ENCODE data around the gene SLC38A2.

SLC38A2 gene

DNA sequence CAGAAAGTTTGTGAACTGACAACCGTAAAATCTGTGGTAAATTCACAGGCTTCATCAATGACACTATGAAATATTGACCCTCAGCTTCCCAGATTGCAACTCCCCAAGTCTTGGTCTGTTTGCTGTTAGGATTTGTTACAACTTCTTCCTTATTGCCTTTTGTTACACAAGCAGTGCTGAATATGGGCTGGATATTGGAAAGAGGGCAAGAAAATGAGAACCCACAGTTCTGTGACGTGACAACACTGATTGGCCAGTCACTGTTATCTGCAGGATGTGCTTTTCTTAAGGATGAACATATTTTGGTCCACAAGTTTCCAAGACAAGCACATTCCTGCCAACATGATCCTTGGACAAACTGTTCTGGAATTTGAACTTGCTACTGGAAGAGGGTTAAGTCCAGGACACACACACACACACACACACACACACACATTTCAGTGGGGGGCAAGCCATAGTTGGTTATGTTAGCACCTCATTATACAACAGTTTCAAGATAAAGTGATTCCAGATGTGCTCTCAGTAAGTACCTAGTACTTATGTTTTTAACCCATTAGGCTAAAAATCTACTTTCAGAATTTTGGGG, 16.6 kb upstream of the SLC38A2 start:
- Histone ChIP-seq H4K20me1 (ENCODE audit: control insufficient read depth, insufficient read depth, low read depth, low read length) (no peaks in the 10 kb centered on the region), H3K4me2 (ENCODE audit: low read length) (peak overlapping the region; percentile 72), H3K79me2 (ENCODE audit: control insufficient read depth, low read length) (no peaks in the 10 kb centered on the region; the same call in 1 of the 2 replicates), H3K9me2 (replicated peaks; ENCODE audit: control insufficient read depth, low read length) (no peaks in the 10 kb centered on the region), H3K27ac (ENCODE audit: low read depth, low read length) (peak overlapping the region; percentile 52), H3F3A (ENCODE audit: control insufficient read depth, insufficient read depth) (peaks cover 34% of the 10 kb centered on the region), H3K36me3 (ENCODE audit: control insufficient read depth, low read length) (no peaks in the 10 kb centered on the region), H3K9me3 (ENCODE audit: control insufficient read depth, insufficient read depth, low read length) (no peaks in the 10 kb centered on the region), H3K4me1 (ENCODE audit: control insufficient read depth, low read length) (peaks cover 81% of the 10 kb centered on the region), H3K4me3 (ENCODE audit: low read length) (peak overlapping the region; percentile 45), H3K27me3 (ENCODE audit: control insufficient read depth, low read length) (peaks cover 6% of the 10 kb centered on the region)
- TF ChIP-seq EZH2phosphoT487 (IDR thresholded peaks at IDR 0.05; ENCODE audit: borderline replicate concordance, low read length), result no peak
- TF ChIP-seq, protein P1, sequence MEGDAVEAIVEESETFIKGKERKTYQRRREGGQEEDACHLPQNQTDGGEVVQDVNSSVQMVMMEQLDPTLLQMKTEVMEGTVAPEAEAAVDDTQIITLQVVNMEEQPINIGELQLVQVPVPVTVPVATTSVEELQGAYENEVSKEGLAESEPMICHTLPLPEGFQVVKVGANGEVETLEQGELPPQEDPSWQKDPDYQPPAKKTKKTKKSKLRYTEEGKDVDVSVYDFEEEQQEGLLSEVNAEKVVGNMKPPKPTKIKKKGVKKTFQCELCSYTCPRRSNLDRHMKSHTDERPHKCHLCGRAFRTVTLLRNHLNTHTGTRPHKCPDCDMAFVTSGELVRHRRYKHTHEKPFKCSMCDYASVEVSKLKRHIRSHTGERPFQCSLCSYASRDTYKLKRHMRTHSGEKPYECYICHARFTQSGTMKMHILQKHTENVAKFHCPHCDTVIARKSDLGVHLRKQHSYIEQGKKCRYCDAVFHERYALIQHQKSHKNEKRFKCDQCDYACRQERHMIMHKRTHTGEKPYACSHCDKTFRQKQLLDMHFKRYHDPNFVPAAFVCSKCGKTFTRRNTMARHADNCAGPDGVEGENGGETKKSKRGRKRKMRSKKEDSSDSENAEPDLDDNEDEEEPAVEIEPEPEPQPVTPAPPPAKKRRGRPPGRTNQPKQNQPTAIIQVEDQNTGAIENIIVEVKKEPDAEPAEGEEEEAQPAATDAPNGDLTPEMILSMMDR (IDR thresholded peaks at IDR 0.05; ENCODE audit: low read depth, low read length, poor library complexity, severe bottlenecking), result no peak

DNA sequence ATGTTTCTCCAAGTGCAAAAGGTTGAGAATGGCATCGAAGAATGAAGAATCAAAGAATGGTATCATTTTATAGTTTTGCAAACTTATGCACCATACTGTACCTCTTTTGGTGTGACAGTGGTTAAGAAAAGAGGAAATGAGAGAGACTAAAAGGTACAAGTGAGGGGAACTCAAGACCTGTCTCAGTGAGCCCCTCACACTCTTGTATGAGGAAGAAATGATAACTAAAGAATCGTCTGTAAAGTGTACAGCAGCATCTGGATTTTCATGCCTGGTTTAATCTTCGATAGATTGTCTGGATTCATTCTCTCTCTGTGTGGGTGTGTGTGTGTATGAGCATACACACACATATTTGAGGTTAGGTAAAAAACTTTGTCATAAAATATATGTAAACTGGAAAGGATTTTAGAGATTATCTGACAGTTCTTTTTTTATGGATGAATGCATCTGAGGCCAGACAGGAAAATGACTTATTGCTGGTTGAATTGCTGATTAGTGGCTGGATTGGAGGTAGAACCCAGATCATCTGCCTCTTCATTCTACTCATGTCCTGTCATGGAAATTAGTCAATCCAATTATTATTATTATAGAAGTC, 16.0 kb upstream of the SLC38A2 start:
- no peak for TF ChIP-seq EZH2phosphoT487 (IDR thresholded peaks at IDR 0.05; ENCODE audit: borderline replicate concordance, low read length)
- Histone ChIP-seq H3K27me3 (ENCODE audit: control insufficient read depth, low read length) (peaks cover 10% of the 10 kb centered on the region), H4K20me1 (ENCODE audit: control insufficient read depth, insufficient read depth, low read depth, low read length) (no peaks in the 10 kb centered on the region), H3K79me2 (ENCODE audit: control insufficient read depth, low read length) (no peaks in the 10 kb centered on the region; the same call in 1 of the 2 replicates), H3K27ac (ENCODE audit: low read depth, low read length) (peak overlapping the region; percentile 52), H3K36me3 (ENCODE audit: control insufficient read depth, low read length) (no peaks in the 10 kb centered on the region), H3K4me2 (ENCODE audit: low read length) (peak overlapping the region; percentile 72), H3F3A (ENCODE audit: control insufficient read depth, insufficient read depth) (peaks cover 35% of the 10 kb centered on the region), H3K4me1 (ENCODE audit: control insufficient read depth, low read length) (peaks cover 85% of the 10 kb centered on the region), H3K4me3 (ENCODE audit: low read length) (peak overlapping the region; percentile 61), H3K9me2 (replicated peaks; ENCODE audit: control insufficient read depth, low read length) (no peaks in the 10 kb centered on the region), H3K9me3 (ENCODE audit: control insufficient read depth, insufficient read depth, low read length) (no peaks in the 10 kb centered on the region)

DNA sequence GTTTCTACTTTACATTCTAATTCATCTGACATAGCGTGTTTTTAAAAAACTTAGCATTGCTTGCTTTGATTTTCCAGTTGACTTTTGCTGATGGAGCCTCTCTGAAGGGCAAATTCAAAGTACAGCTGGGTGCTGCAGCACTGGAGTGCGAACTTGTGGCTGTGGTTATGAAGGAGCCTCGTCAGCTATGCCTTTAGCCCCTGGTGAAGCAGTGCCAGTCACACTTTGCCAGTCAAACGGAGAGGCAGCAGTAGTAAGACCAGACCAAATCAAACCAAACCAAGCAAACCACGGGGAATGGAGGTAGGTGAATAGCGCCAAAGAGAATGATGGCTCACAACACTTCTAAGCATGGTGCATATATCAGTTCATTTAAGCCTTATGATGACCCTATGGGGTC, 15.1 kb upstream of the SLC38A2 start:
- peak overlapping the region; percentile 61 for H3K4me3 ChIP-seq (ENCODE audit: low read length)
- no peaks in the 10 kb centered on the region for H3K36me3 ChIP-seq (ENCODE audit: control insufficient read depth, low read length)
- H3K9me3 ChIP-seq (ENCODE audit: control insufficient read depth, insufficient read depth, low read length), result no peaks in the 10 kb centered on the region
- TF ChIP-seq, protein P1 (IDR thresholded peaks at IDR 0.05; ENCODE audit: low read depth, low read length, poor library complexity, severe bottlenecking), result no peak
- no peak for TF ChIP-seq EZH2phosphoT487 (IDR thresholded peaks at IDR 0.05; ENCODE audit: borderline replicate concordance, low read length)
- H3F3A ChIP-seq (ENCODE audit: control insufficient read depth, insufficient read depth), result peaks cover 35% of the 10 kb centered on the region
- peak overlapping the region; percentile 72 for H3K4me2 ChIP-seq (ENCODE audit: low read length)
- H3K4me1 ChIP-seq (ENCODE audit: control insufficient read depth, low read length), result peaks cover 85% of the 10 kb centered on the region
- peak overlapping the region; percentile 52 for H3K27ac ChIP-seq (ENCODE audit: low read depth, low read length)
- H3K79me2 ChIP-seq (ENCODE audit: control insufficient read depth, low read length), result no peaks in the 10 kb centered on the region; the same call in 1 of the 2 replicates
- no peaks in the 10 kb centered on the region for H4K20me1 ChIP-seq (ENCODE audit: control insufficient read depth, insufficient read depth, low read depth, low read length)
- peaks cover 10% of the 10 kb centered on the region for H3K27me3 ChIP-seq (ENCODE audit: control insufficient read depth, low read length)
- H3K9me2 ChIP-seq (replicated peaks; ENCODE audit: control insufficient read depth, low read length), result no peaks in the 10 kb centered on the region

Data from DOHH2 (cell line).